Prostate gland (tissue), 2 donors: ENCODE measurements around the gene COG2.

Experiments used
- POLR2AphosphoS5 ChIP-seq: sonication (generic); formaldehyde crosslinking; IDR thresholded peaks from one replicate; pipeline ENCODE4 v1.6.1; 2017; ENCODE audit warnings: antibody characterized with exemption
- TF ChIP-seq, protein P1 (sequence below), 4 experiments: fragments of 200-600 bp in 2 of 4; fragments of 450-650 bp in 2 of 4; sonication (generic) in 2 of 4; IDR thresholded peaks; 1 replicate in 3 of 4; 2 replicates in 1 of 4; pipeline ENCODE4 v1.5.1; 2016 to 2019; ENCODE audit warnings: antibody characterized with exemption in 4 of 4, mild to moderate bottlenecking in 2 of 4, moderate library complexity in 2 of 4

GRCh38 chr1:230631477-230631876 lies 10.8 kb upstream of the COG2 start:
- TF ChIP-seq POLR2AphosphoS5 = no peak
- TF ChIP-seq, protein P1, sequence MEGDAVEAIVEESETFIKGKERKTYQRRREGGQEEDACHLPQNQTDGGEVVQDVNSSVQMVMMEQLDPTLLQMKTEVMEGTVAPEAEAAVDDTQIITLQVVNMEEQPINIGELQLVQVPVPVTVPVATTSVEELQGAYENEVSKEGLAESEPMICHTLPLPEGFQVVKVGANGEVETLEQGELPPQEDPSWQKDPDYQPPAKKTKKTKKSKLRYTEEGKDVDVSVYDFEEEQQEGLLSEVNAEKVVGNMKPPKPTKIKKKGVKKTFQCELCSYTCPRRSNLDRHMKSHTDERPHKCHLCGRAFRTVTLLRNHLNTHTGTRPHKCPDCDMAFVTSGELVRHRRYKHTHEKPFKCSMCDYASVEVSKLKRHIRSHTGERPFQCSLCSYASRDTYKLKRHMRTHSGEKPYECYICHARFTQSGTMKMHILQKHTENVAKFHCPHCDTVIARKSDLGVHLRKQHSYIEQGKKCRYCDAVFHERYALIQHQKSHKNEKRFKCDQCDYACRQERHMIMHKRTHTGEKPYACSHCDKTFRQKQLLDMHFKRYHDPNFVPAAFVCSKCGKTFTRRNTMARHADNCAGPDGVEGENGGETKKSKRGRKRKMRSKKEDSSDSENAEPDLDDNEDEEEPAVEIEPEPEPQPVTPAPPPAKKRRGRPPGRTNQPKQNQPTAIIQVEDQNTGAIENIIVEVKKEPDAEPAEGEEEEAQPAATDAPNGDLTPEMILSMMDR (IDR thresholded peaks at IDR 0.05) = no peak
